SK-N-SH treated with all-trans-retinoic acid at 6 μM for 48 hours (cell line): ENCODE measurements around the gene ARHGEF3.

ENCODE experiments used
- ARNTL ChIP-seq: fragments of 450-650 bp; formaldehyde crosslinking; IDR thresholded peaks from 2 replicates; pipeline ENCODE4 v1.5.0; 2020; ENCODE audit warnings: low read depth, mild to moderate bottlenecking, moderate library complexity, borderline replicate concordance
- CSDC2 ChIP-seq: fragments of 250-450 bp; sonication (Bioruptor Pico); IDR thresholded peaks from 2 replicates; pipeline ENCODE4 v1.5.0; 2020; ENCODE audit warnings: mild to moderate bottlenecking, moderate library complexity
- CSRNP3 ChIP-seq: fragments of 250-450 bp; sonication (Bioruptor Pico); IDR thresholded peaks from 2 replicates; pipeline ENCODE4 v1.5.1; 2021; ENCODE audit warnings: mild to moderate bottlenecking, moderate library complexity
- OSR1 ChIP-seq: fragments of 250-450 bp; sonication (Bioruptor Pico); IDR thresholded peaks from 2 replicates; pipeline ENCODE4 v1.8.0; 2022; ENCODE audit warnings: moderate library complexity, mild to moderate bottlenecking, inconsistent platforms
- RARB ChIP-seq: fragments of 250-450 bp; sonication (Bioruptor Pico); IDR thresholded peaks from 2 replicates; pipeline ENCODE4 v1.8.0; 2021; ENCODE audit warnings: mild to moderate bottlenecking, moderate library complexity
- TCF4 ChIP-seq: fragments of 250-450 bp; sonication (Bioruptor Pico); IDR thresholded peaks from 2 replicates; pipeline ENCODE4 v1.8.0; 2021; ENCODE audit warnings: mild to moderate bottlenecking, moderate library complexity, borderline replicate concordance
- ZFP3 ChIP-seq: fragments of 250-450 bp; sonication (Bioruptor Pico); IDR thresholded peaks from 2 replicates; pipeline ENCODE4 v1.5.0; 2020; ENCODE audit warnings: mild to moderate bottlenecking, moderate library complexity

GRCh38 chr3:56762718-56763117 is 39.0 kb downstream of the ARHGEF3 start:
- TF ChIP-seq ZFP3 (CRISPR knock-in tag) (no peak), ARNTL (CRISPR knock-in tag) (no peak), TCF4 (CRISPR knock-in tag) (no peak), RARB (CRISPR knock-in tag) (no peak), CSDC2 (CRISPR knock-in tag) (no peak), CSRNP3 (no peak), OSR1 (CRISPR knock-in tag) (no peak)
